ENCODE results near the gene PAGE3. TPM values are rescaled to one million over a fixed set of nuclear protein-coding genes. Genes with fewer than 3 reads are reported as not detected.

Gene PAGE3
- not detected for total RNA-seq

GRCh38 chrX:55264816-55265215 lies at the start of gene PAGE3:
Gene PAGE3, minus strand, starts transcription at chrX:55264916. Its CDS starts 1,013 bp downstream, at chrX:55263903.
- no peak for DNase-seq (ENCODE audit: low spot score)

GRCh38 chrX:55312655-55313054 lies 47.9 kb upstream of the PAGE3 start:
- DNase-seq (ENCODE audit: low spot score) = no peak

- DNase-seq (ENCODE audit: low spot score) = no peak
Measured at GRCh38 chrX:55290963-55291362, 26.2 kb upstream of the PAGE3 start.

- no peak for DNase-seq (ENCODE audit: low spot score)
Measured at GRCh38 chrX:55279832-55280231, 15.1 kb upstream of the PAGE3 start.

GRCh38 chrX:55260806-55261205 lies 3.9 kb downstream of the PAGE3 start:
- DNase-seq (ENCODE audit: low spot score) = no peak

- DNase-seq (ENCODE audit: low spot score) = no peak
Measured at GRCh38 chrX:55253528-55253927, 11.2 kb downstream of the PAGE3 start.

DNA sequence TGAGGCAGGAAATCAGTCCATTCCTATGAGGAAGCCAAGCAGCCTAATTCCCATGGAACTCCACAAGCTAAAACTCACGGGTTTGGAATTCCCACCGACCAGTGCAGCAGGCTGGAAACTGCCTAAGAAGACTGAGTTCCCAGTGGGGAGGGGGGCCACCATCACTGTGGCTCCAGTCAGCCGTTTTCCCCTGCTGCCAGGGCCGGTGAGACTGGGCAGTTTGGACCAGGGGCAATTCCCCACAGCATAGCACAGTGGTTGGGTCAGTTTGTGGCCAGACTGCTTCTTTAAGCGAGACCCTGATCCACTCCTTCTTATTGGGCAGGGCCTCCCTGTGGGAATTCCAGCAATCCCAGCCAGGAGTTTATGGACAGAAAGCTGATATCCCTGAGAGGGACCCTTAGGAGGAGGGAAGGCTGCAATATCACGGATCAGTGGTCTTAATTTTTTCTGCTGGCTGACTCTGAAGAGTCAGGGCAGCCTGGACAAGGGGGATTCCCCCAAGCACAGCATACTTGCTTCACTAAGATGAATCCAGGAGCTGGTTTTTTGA lies 23.9 kb downstream of the PAGE3 start:
- no peak for DNase-seq (ENCODE audit: low spot score)

DNA sequence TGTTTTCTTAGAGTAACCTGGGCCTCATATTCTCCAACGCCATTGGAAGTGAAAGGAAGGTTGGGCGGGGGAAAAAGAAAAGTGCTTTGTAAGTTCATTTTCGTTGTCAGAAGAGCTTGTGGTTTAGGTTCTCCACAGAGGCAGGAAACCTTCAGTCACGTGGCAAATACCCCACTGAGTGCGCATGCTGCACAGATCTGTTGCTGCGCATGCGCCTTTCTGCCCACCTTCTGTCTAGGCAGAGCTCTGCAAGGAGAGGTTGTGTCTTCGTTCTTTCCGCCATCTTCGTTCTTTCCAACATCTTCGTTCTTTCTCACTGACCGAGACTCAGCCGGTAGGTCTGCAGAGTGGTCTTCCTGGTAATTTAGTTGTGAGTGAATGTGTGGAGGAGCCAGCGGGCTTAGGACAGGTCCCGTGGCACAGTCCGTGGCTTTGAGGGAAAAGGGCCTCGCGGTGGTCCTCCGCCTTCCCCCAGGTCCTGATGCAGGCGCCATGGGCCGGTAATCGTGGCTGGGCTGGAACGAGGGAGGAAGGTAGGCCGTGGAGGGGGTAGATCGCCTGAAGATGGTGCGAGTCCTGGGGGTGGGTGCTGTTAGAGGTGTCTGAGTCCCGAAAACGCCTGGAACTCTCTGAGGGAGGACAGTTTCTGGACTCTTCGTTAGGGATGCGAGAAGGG lies 44.5 kb downstream of the PAGE3 start, which contains the start of gene PAGE5:
Gene PAGE5, plus strand, starts transcription at position 228 of the 676 bp plus-strand sequence. CDS start 1,037 bp downstream, outside the sequence.
- DNase-seq (ENCODE audit: low spot score) = no peak

DNA sequence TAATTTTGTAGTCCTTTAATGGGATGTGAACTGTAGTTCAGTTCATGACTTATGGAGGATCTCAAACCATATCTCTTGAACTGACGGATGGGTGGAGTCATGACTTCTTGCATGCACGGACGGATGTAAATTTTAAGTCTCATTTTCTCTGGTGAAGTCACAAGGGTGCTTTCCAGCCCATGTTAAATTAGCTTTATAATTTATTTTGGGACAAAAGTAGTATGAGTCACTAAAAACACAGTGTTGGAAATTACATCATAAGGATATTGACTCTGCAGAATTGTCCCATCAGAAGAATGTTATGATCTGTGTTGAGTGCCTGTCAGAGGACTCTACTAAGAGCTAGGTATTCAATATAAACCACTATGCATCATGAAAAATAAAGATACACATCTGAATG lies 51.3 kb downstream of the PAGE3 start:
- DNase-seq (ENCODE audit: low spot score) = no peak

DNA sequence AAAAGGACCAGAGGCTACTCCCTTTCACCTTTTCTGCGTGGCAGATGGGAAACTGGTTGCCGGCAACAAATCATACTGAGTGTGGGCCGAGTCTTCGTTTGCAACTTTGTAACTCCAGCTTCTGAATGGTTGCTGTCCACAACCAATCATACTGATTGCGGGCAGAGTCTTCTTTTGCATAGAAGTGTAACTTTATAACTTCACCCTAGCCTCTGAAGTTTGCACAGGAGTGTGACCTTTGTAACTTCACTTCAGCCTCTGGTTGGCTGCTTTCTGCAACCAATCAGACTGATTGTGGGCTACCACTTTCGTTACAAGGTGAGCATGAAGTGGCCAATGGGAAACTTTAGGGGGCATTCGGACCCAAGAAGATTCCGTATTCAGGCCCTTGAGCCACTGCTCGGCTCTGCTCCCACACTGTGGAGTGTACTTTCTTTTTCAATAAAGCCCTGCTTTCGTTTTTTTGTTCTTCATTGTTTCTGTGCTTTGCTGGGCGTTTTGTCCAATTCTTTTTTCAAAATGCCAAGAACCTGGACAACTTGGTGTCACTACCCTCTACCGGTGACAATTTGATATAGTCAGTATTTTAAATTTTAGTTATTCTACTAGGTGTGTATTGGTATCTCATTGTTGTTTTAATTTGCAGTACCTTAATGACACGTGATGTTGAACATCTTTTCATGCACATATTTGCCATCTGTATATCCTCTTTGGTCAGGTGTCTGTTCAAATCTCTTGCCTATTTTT lies 53.6 kb downstream of the PAGE3 start:
- DNase-seq (ENCODE audit: low spot score) = no peak

Other genes starting within 250 kb of the PAGE3 start
- 0.60 TPM for gene ALAS2, start 233.9 kb downstream of the PAGE3 start, total RNA-seq
- gene PAGE2B, start 189.9 kb downstream of the PAGE3 start, total RNA-seq = not detected
- not detected for gene PAGE2, start 175.9 kb downstream of the PAGE3 start, total RNA-seq
- not detected for gene PAGE5, start 44.6 kb downstream of the PAGE3 start, total RNA-seq
- gene MAGEH1, start 187.2 kb upstream of the PAGE3 start, total RNA-seq = 19.1 TPM
- 3.5 TPM for gene USP51, start 224.9 kb upstream of the PAGE3 start, total RNA-seq

All from ureter (tissue), 1 donor.